Liver (tissue), 3 donors: ENCODE results near the gene TPPP3.

Experiments used
- ATF3 ChIP-seq: IDR thresholded peaks from 2 replicates; pipeline ENCODE4 v1.6.1; 2016; ENCODE audit warnings: antibody characterized with exemption
- CTCF ChIP-seq: fragments of 150-350 bp; IDR thresholded peaks from 2 replicates; pipeline ENCODE4 v1.5.1; 2017; ENCODE audit warnings: improper control_type of control experiment, low read depth, low read length; ENCODE audit not compliant: missing input control
- SP1 ChIP-seq: IDR thresholded peaks from 2 replicates; pipeline ENCODE4 v1.6.1; 2018; ENCODE audit warnings: antibody characterized with exemption, mild to moderate bottlenecking
- YY1 ChIP-seq: IDR thresholded peaks from 2 replicates; pipeline ENCODE4 v1.6.1; 2016; ENCODE audit warnings: antibody characterized with exemption, mild to moderate bottlenecking
- donor health status: healthy.
- donor health status: healthy.

GRCh38 chr16:67407176-67407787 is 14.0 kb upstream of the TPPP3 start:
- TF ChIP-seq YY1 = no peak
- TF ChIP-seq CTCF = no peak
- no peak for TF ChIP-seq ATF3
- TF ChIP-seq SP1 = no peak
